T-helper 1 cell treated with Interleukin-12 subunit alpha and Interleukin-12 subunit beta and Interleukin-4 antibody, amounts not matched to agents 30 μg/mL and 1 μg/mL, for 36 hours (primary cell): Measurements from ENCODE around the gene MLF2.

Experiments used
- H3K27ac Mint-ChIP-seq: one replicate; pipeline ENCODE4 v1.8.0; 2021; ENCODE audit warnings: mild to moderate bottlenecking, mixed read lengths
- H3K27me3 Mint-ChIP-seq: one replicate; pipeline ENCODE4 v1.8.0; 2021; ENCODE audit warnings: low read depth, mixed read lengths
- H3K36me3 Mint-ChIP-seq: one replicate; pipeline ENCODE4 v1.8.0; 2021; ENCODE audit warnings: low read depth, mixed read lengths
- H3K4me1 Mint-ChIP-seq: one replicate; pipeline ENCODE4 v1.8.0; 2021; ENCODE audit warnings: low read depth, mixed read lengths
- H3K4me3 Mint-ChIP-seq: one replicate; pipeline ENCODE4 v1.8.0; 2021; ENCODE audit warnings: mild to moderate bottlenecking, moderate library complexity, mixed read lengths
- H3K9me3 Mint-ChIP-seq: one replicate; pipeline ENCODE4 v1.8.0; 2021; ENCODE audit warnings: mixed read lengths

The MLF2 gene

GRCh38 chr12:6771509-6772330, 18.8 kb upstream of the MLF2 start:
- Mint-ChIP-seq H3K4me1 (peaks cover 58% of the 10 kb centered on the region), H3K4me3 (peak overlapping the region; percentile 81), H3K36me3 (peaks cover 18% of the 10 kb centered on the region), H3K27me3 (no peaks in the 10 kb centered on the region), H3K27ac (peak overlapping the region; percentile 84), H3K9me3 (no peaks in the 10 kb centered on the region)

DNA sequence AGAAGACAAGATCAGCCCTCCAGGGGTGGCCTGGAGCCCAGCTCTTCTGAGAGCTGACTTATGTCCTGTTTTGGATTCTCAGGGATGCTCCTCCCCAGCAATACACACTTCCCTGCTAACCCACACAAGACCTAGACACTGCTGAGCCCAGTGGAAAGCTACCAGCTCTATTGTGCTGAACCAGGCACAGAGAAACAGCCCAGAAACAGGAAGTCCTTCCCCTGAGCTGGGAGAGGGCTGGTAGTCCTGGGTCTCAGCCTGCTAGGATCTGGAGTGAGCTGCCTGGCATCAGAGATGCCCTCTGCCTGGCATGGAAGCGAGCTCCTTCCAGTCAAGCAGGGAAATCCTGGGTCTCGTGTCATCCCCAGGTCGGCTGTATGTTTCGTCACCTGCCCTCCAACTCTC, 18.2 kb upstream of the MLF2 start:
- H3K9me3 Mint-ChIP-seq = no peaks in the 10 kb centered on the region
- H3K36me3 Mint-ChIP-seq = peaks cover 16% of the 10 kb centered on the region
- peaks cover 55% of the 10 kb centered on the region for H3K4me1 Mint-ChIP-seq
- H3K27me3 Mint-ChIP-seq = no peaks in the 10 kb centered on the region
- peak overlapping the region; percentile 2 for H3K4me3 Mint-ChIP-seq
- peak overlapping the region; percentile 84 for H3K27ac Mint-ChIP-seq

GRCh38 chr12:6770600-6770999, 17.7 kb upstream of the MLF2 start:
- H3K27ac Mint-ChIP-seq = peak overlapping the region; percentile 84
- H3K36me3 Mint-ChIP-seq = peaks cover 15% of the 10 kb centered on the region
- H3K27me3 Mint-ChIP-seq = peaks cover under 1% of the 10 kb centered on the region
- peaks cover 52% of the 10 kb centered on the region for H3K4me1 Mint-ChIP-seq
- no peaks in the 10 kb centered on the region for H3K9me3 Mint-ChIP-seq
- H3K4me3 Mint-ChIP-seq = no peak overlapping the region

DNA sequence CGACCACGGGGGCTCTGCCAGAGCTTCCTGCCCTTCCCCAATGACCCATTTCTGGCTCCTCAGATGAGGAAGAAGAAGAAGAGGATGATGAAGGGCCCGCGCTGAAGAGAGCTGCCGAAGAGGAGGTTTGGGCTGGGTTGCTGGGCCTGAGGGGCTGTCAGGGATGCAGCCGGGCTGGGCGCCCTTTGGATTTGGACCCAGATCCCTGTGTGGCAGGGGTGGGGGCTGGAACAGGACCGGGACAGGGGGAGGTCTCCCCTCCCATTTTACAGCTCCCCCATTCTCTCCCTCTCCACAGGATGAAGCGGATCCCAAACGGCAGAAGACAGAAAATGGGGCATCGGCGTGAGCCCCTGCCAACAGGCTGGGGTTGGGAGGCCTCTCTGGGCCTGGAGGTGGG, 17.2 kb upstream of the MLF2 start:
- H3K36me3 Mint-ChIP-seq = peaks cover 13% of the 10 kb centered on the region
- no peak overlapping the region for H3K27ac Mint-ChIP-seq
- H3K27me3 Mint-ChIP-seq = peaks cover 5% of the 10 kb centered on the region
- peaks cover 53% of the 10 kb centered on the region for H3K4me1 Mint-ChIP-seq
- H3K9me3 Mint-ChIP-seq = no peaks in the 10 kb centered on the region
- no peak overlapping the region for H3K4me3 Mint-ChIP-seq

DNA sequence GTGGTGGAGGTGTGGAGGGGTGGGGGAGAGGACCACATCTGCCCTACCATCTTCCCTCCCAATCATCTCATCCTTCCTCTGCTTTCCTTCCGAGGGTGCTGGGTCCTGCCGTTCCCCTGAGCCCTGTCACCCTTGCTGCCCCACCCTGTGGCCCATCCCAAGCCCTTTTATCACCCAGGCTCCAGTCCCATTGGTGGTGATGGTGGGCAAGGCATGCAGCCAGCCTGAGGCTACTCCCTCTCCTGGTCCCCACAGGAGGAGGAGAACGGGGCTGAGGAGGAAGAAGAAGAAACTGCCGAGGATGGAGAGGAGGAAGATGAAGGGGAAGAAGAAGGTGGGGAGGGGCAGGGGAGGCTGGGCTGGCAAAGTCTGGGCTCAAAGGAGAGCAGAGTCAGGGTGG, 16.7 kb upstream of the MLF2 start:
- Mint-ChIP-seq H3K27ac (peak overlapping the region; percentile 72), H3K36me3 (peaks cover 9% of the 10 kb centered on the region), H3K4me3 (no peak overlapping the region), H3K9me3 (no peaks in the 10 kb centered on the region), H3K4me1 (peaks cover 51% of the 10 kb centered on the region), H3K27me3 (peaks cover 8% of the 10 kb centered on the region)

GRCh38 chr12:6768990-6769389, 16.0 kb upstream of the MLF2 start:
- Mint-ChIP-seq H3K27ac (no peak overlapping the region), H3K4me3 (no peak overlapping the region), H3K36me3 (peaks cover 11% of the 10 kb centered on the region), H3K4me1 (peaks cover 52% of the 10 kb centered on the region), H3K27me3 (peaks cover 15% of the 10 kb centered on the region), H3K9me3 (no peaks in the 10 kb centered on the region)

- H3K27ac Mint-ChIP-seq = no peak overlapping the region
- H3K4me1 Mint-ChIP-seq = peaks cover 52% of the 10 kb centered on the region
- H3K9me3 Mint-ChIP-seq = no peaks in the 10 kb centered on the region
- H3K36me3 Mint-ChIP-seq = peaks cover 11% of the 10 kb centered on the region
- peak overlapping the region; percentile 90 for H3K4me3 Mint-ChIP-seq
- peaks cover 16% of the 10 kb centered on the region for H3K27me3 Mint-ChIP-seq
Observed at GRCh38 chr12:6768437-6768914, 15.5 kb upstream of the MLF2 start.

DNA sequence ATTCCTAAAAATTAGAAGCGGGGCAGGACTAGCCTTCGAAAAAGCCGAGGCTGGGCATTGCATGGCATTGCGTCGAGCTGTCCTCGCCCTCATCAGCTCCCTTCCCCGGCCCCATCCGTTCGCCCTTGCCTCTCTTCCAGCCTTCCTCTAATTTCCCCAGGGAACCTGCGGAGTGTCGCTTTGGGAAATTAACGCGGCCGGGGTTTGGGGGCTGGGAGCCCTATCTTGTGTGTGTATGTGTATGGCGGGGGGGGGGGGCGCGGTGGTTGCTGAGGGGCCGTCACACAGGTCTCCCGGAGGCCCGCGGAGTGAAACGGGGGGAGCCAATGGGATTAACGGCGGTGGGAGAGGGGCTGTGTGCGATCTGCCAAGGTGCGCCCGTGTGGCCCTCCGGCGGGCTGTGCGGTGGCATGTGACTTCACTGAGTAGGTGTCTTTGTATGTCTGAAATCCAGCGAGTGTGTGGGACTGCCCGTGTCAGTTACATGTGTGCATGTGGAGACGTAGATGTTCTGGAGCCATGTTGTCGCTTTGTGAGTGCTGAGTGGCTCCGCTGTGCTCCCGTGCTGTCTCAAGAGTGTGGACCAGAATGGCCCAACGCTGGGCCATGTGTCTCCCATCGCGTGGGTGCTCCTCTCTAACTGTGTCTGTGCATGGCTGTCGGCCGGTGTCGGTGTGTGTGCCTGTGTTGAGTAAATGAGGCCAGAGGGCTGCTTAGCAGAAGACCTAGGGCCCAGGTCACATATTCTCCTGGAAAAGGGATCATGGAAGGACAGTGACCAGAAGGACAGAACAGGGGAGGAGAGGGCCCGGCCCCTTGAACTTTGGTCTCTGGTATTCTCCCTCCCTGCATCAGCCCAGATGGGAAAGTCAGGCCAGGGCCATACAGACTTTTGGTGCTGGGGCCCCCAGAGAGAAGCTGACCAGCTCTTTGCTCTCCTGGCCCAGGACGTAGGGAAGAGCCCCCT, 14.7 kb upstream of the MLF2 start:
- H3K9me3 Mint-ChIP-seq = no peaks in the 10 kb centered on the region
- peak overlapping the region; percentile 89 for H3K27ac Mint-ChIP-seq
- H3K4me3 Mint-ChIP-seq = peak overlapping the region; percentile 90
- H3K4me1 Mint-ChIP-seq = peaks cover 47% of the 10 kb centered on the region
- peaks cover 16% of the 10 kb centered on the region for H3K27me3 Mint-ChIP-seq
- H3K36me3 Mint-ChIP-seq = peaks cover 11% of the 10 kb centered on the region

- H3K36me3 Mint-ChIP-seq = peaks cover 11% of the 10 kb centered on the region
- peaks cover 46% of the 10 kb centered on the region for H3K4me1 Mint-ChIP-seq
- H3K9me3 Mint-ChIP-seq = no peaks in the 10 kb centered on the region
- peak overlapping the region; percentile 89 for H3K27ac Mint-ChIP-seq
- peak overlapping the region; percentile 90 for H3K4me3 Mint-ChIP-seq
- H3K27me3 Mint-ChIP-seq = peaks cover 23% of the 10 kb centered on the region
Observed at GRCh38 chr12:6766651-6767349, 13.9 kb upstream of the MLF2 start.

DNA sequence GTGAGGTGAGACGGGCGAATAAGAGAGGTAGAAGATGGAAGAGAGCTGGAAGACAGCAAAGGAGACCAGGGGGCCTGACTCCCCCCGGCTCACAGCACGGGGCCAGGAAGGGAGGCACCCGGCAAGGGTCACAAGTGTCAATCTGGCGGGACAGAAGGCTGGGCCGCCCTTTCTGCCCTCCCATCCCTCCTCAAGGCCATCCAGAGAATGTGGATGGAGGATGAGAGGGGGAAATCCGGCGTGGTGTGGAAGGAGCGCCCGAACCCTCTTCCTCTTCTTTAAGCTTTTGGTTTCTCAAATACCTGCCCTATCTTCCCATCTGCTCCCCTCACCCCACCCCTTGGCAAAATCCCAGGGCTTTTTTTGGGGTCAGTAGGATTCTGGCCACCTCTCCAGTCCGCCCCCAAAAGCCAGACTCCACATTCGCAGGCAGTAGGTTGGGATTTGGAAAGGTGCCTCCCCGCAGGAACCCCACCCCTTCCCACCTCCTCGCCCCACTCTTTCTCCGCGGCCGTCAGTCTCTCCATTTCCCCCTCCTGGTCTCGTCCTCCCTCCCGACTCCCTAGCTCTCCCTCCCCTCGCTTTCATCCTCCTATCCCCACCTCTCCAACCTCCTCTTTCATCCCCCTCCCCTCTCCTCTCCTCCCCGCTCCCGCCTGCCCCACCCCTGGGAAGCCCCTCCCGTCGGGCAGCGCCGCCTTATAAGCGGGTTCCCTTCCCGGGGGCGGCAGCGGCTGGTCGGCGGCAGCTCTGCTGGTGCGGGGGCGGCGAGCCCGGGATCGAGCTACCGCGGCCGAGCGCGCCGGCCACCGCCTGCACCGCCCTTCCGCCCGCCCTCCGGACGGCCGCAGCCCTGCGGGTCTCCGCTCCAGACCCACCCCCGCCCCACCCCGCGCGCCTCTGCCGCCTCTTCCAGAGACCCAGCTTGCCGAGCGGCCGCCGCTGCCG, 13.0 kb upstream of the MLF2 start, which contains the start of gene PTMS:
Gene PTMS (plus strand): TSS at position 730 of the 948 bp plus-strand sequence. CDS start 343 bp downstream, outside the sequence.
- peak within 1 kb of the TSS; percentile 89 for H3K27ac Mint-ChIP-seq

GRCh38 chr12:6765048-6765633, 12.2 kb upstream of the MLF2 start:
- Mint-ChIP-seq H3K4me3 (peak overlapping the region; percentile 78), H3K27ac (peak overlapping the region; percentile 49), H3K9me3 (no peaks in the 10 kb centered on the region), H3K36me3 (peaks cover 8% of the 10 kb centered on the region), H3K4me1 (peaks cover 35% of the 10 kb centered on the region), H3K27me3 (peaks cover 23% of the 10 kb centered on the region)

More for the DNA sequence above, 13.0 kb upstream of the MLF2 start, which contains the start of gene PTMS:
- H3K9me3 Mint-ChIP-seq = no peaks in the 10 kb centered on the region
- H3K4me3 Mint-ChIP-seq = peak within 1 kb of the TSS; percentile 90
- peaks cover 9% of the 10 kb centered on the region for H3K36me3 Mint-ChIP-seq
- peaks cover 38% of the 10 kb centered on the region for H3K4me1 Mint-ChIP-seq
- H3K27me3 Mint-ChIP-seq = peaks cover 23% of the 10 kb centered on the region

DNA sequence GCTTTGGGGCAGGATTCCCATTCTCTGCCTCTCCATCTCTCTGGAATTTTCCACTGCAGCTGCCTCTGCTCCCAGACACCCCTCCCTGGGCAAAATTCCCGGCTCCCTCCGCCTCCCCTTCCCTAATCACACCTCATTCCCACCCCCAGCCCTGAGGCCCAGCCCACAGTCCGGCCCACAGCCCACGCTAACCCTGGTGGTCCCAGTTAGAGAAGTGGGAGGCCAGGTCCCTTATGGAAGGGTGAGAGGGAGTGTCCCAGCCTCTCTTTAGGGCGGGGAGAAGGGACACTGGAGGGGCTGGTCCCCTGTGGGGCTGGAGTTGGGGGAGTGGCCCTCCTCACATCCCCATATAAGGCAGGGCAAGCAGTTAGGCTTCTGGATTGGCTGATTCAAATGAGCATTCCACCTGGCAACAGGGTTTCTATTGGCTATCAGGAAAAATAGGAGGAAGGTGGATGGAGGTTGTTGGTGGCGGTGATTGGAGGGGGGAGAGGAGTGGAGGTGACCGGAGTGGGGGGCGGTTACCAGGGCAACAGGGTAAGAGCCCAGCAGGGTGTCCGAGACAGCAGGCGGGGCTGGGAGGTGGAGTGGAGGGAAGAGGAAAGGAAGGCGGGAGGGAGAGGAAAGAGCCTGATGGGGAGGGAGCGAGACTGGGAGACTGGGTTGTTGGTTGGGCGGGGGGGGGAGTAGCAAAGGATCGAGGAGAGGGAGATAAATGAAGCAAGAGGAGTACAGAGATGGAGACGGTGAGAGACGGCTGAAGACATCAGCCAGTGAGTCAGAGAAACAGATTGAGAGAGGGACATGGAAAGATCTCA, 11.3 kb upstream of the MLF2 start:
- Mint-ChIP-seq H3K4me1 (peaks cover 30% of the 10 kb centered on the region), H3K4me3 (peak overlapping the region; percentile 79), H3K27ac (peak overlapping the region; percentile 69), H3K27me3 (peaks cover 23% of the 10 kb centered on the region), H3K36me3 (peaks cover 8% of the 10 kb centered on the region), H3K9me3 (no peaks in the 10 kb centered on the region)
